ENCODE measurements around the gene INPP5A. TPM values are rescaled to one million over a fixed set of nuclear protein-coding genes. Genes with fewer than 3 reads are reported as not detected.

Gene INPP5A
- total and polyA plus RNA-seq, 2 of the 13 experiments (the other 11 are each of a cell fraction or from before 2014, with no cell fraction given) = 17.5 to 37.9 TPM

DNA sequence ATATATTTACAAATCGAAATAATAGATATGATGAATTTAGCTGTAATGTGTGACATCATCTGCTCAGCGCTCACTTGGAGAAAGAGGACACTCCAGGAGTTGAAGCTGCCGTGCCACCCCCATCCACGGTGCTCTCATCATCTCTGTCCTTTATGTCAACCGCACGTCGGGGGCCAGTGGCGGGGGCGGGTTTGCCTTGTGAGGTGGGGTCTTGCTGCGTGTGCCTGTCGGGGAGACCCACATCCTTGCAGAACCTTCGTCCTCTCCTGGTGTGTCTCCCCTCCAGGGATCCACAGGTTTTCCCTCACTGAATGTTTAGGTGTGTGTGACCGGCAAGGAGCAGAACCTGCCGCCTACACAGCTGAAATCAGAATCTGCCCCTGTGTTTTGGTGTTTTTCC lies 71.6 kb downstream of the INPP5A start:
- POLR2A ChIA-PET = no interaction called here
- H4K20me1 ChIP-seq (ENCODE audit: insufficient read depth, low read length) = no peaks in the 10 kb centered on the region; the same call in 1 of the 2 replicates
- no peak overlapping the region for H3K9ac ChIP-seq (ENCODE audit: insufficient read depth, low read depth, low read length)
- ATAC-seq (no peak), DNase-seq (ENCODE audit: low spot score) (no peak), FAIRE-seq (no peak)
- 0 out of 2 replicates have a peak, but pooled peaks cover 6% of the 10 kb centered on the region for H3K4me1 ChIP-seq (ENCODE audit: insufficient read depth, low read length)
- CTCF ChIA-PET (ENCODE audit: low intra/inter-chr PET ratio, low total read pairs) = no interaction called here
- peaks cover 3% of the 10 kb centered on the region for H3K79me2 ChIP-seq (ENCODE audit: insufficient read depth, low read length)
- in situ Hi-C loops (cut with HindIII; ENCODE audit: extremely low pct_ligation_motif_present, low pct_unique_long_range_greater_than_20kb) = no loop called here
- no peaks in the 10 kb centered on the region for H3K27me3 ChIP-seq (ENCODE audit: control insufficient read depth in 1 of 2, insufficient read depth in 2 of 2, low read length in 2 of 2)
- no TSS peak for BruUV-seq (replicated peaks)
- peaks cover 3% of the 10 kb centered on the region; the same call in 1 of the 2 replicates for H3K9me3 ChIP-seq (ENCODE audit: low read length)
- H2AFZ ChIP-seq (ENCODE audit: low read length) = no peak overlapping the region
- no peak overlapping the region for H3K27ac ChIP-seq (ENCODE audit: extremely low read length, insufficient read depth, low read length)
- H3K4me3 ChIP-seq (replicated peaks in 1 of 3; ENCODE audit: insufficient read depth in 1 of 3, low read depth in 2 of 3, low read length in 3 of 3) = no peak overlapping the region
- intact Hi-C loops (cut with micrococcal nuclease; ENCODE audit: unreplicated experiment) = no loop called here
- no peaks in the 10 kb centered on the region for H3K36me3 ChIP-seq (replicated peaks in 1 of 2; ENCODE audit: control insufficient read depth in 1 of 2, insufficient read depth in 2 of 2, low read length in 2 of 2)
- 89% methylated on average over 9 of the region's 14 CpGs for WGBS (ENCODE audit: low lambda C conversion rate)
- no peak overlapping the region for H3K4me2 ChIP-seq (ENCODE audit: low read depth, low read length)
- TF ChIP-seq EED (CRISPR knock-in tag; IDR thresholded peaks at IDR 0.05) (no peak), ZNF264 (CRISPR knock-in tag; IDR thresholded peaks at IDR 0.05) (no peak), KDM1A (CRISPR knock-in tag; IDR thresholded peaks at IDR 0.05) (no peak), HMGA1 (CRISPR knock-in tag; conservative IDR thresholded peaks at IDR 0.05) (no peak), ZMYM4 (CRISPR knock-in tag; IDR thresholded peaks at IDR 0.05) (no peak), KLF9 (CRISPR knock-in tag; IDR thresholded peaks at IDR 0.05; ENCODE audit: low read depth) (no peak), ZNF251 (CRISPR knock-in tag; IDR thresholded peaks at IDR 0.05) (no peak), ZNF136 (CRISPR knock-in tag; IDR thresholded peaks at IDR 0.05; ENCODE audit: low read depth) (no peak), TCF7L2 (IDR thresholded peaks at IDR 0.05; ENCODE audit: low read depth, low read length) (no peak), NR3C1 (CRISPR knock-in tag; IDR thresholded peaks at IDR 0.05) (no peak), SUZ12 (IDR thresholded peaks at IDR 0.05; ENCODE audit: low read depth, low read length) (no peak), ZNF652 (CRISPR knock-in tag; IDR thresholded peaks at IDR 0.05; ENCODE audit: borderline replicate concordance, low read depth) (no peak)
- TF ChIP-seq, protein P1, sequence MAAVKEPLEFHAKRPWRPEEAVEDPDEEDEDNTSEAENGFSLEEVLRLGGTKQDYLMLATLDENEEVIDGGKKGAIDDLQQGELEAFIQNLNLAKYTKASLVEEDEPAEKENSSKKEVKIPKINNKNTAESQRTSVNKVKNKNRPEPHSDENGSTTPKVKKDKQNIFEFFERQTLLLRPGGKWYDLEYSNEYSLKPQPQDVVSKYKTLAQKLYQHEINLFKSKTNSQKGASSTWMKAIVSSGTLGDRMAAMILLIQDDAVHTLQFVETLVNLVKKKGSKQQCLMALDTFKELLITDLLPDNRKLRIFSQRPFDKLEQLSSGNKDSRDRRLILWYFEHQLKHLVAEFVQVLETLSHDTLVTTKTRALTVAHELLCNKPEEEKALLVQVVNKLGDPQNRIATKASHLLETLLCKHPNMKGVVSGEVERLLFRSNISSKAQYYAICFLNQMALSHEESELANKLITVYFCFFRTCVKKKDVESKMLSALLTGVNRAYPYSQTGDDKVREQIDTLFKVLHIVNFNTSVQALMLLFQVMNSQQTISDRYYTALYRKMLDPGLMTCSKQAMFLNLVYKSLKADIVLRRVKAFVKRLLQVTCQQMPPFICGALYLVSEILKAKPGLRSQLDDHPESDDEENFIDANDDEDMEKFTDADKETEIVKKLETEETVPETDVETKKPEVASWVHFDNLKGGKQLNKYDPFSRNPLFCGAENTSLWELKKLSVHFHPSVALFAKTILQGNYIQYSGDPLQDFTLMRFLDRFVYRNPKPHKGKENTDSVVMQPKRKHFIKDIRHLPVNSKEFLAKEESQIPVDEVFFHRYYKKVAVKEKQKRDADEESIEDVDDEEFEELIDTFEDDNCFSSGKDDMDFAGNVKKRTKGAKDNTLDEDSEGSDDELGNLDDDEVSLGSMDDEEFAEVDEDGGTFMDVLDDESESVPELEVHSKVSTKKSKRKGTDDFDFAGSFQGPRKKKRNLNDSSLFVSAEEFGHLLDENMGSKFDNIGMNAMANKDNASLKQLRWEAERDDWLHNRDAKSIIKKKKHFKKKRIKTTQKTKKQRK (IDR thresholded peaks at IDR 0.05; ENCODE audit: low read length) = no peak
- TF ChIP-seq, protein P2, sequence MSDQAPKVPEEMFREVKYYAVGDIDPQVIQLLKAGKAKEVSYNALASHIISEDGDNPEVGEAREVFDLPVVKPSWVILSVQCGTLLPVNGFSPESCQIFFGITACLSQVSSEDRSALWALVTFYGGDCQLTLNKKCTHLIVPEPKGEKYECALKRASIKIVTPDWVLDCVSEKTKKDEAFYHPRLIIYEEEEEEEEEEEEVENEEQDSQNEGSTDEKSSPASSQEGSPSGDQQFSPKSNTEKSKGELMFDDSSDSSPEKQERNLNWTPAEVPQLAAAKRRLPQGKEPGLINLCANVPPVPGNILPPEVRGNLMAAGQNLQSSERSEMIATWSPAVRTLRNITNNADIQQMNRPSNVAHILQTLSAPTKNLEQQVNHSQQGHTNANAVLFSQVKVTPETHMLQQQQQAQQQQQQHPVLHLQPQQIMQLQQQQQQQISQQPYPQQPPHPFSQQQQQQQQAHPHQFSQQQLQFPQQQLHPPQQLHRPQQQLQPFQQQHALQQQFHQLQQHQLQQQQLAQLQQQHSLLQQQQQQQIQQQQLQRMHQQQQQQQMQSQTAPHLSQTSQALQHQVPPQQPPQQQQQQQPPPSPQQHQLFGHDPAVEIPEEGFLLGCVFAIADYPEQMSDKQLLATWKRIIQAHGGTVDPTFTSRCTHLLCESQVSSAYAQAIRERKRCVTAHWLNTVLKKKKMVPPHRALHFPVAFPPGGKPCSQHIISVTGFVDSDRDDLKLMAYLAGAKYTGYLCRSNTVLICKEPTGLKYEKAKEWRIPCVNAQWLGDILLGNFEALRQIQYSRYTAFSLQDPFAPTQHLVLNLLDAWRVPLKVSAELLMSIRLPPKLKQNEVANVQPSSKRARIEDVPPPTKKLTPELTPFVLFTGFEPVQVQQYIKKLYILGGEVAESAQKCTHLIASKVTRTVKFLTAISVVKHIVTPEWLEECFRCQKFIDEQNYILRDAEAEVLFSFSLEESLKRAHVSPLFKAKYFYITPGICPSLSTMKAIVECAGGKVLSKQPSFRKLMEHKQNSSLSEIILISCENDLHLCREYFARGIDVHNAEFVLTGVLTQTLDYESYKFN (CRISPR knock-in tag; conservative IDR thresholded peaks at IDR 0.05) = no peak
- TF ChIP-seq, protein P3, sequence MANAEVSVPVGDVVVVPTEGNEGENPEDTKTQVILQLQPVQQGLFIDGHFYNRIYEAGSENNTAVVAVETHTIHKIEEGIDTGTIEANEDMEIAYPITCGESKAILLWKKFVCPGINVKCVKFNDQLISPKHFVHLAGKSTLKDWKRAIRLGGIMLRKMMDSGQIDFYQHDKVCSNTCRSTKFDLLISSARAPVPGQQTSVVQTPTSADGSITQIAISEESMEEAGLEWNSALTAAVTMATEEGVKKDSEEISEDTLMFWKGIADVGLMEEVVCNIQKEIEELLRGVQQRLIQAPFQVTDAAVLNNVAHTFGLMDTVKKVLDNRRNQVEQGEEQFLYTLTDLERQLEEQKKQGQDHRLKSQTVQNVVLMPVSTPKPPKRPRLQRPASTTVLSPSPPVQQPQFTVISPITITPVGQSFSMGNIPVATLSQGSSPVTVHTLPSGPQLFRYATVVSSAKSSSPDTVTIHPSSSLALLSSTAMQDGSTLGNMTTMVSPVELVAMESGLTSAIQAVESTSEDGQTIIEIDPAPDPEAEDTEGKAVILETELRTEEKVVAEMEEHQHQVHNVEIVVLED (CRISPR knock-in tag; IDR thresholded peaks at IDR 0.05; ENCODE audit: borderline replicate concordance) = no peak
- TF ChIP-seq, protein P4, sequence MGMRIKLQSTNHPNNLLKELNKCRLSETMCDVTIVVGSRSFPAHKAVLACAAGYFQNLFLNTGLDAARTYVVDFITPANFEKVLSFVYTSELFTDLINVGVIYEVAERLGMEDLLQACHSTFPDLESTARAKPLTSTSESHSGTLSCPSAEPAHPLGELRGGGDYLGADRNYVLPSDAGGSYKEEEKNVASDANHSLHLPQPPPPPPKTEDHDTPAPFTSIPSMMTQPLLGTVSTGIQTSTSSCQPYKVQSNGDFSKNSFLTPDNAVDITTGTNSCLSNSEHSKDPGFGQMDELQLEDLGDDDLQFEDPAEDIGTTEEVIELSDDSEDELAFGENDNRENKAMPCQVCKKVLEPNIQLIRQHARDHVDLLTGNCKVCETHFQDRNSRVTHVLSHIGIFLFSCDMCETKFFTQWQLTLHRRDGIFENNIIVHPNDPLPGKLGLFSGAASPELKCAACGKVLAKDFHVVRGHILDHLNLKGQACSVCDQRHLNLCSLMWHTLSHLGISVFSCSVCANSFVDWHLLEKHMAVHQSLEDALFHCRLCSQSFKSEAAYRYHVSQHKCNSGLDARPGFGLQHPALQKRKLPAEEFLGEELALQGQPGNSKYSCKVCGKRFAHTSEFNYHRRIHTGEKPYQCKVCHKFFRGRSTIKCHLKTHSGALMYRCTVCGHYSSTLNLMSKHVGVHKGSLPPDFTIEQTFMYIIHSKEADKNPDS (CRISPR knock-in tag; IDR thresholded peaks at IDR 0.05) = no peak

Measured in HepG2 (cell line).